ENCODE results near the gene ITGB7. TPM values are rescaled to one million over a fixed set of nuclear protein-coding genes. Genes with fewer than 3 reads are reported as not detected.

The ITGB7 gene
- total RNA-seq, 1 donor from 2014 or later: 137 TPM

- no peak for ATAC-seq (ENCODE audit: low read depth)
- Mint-ChIP-seq H3K4me3 (no peak overlapping the region), H3K27ac (no peak overlapping the region), H3K4me1 (peaks cover 17% of the 10 kb centered on the region), H3K36me3 (ENCODE audit: low read depth) (peaks cover 8% of the 10 kb centered on the region), H3K9me3 (no peaks in the 10 kb centered on the region), H3K27me3 (no peaks in the 10 kb centered on the region)
- ChIA-PET CTCF (interaction anchor here (1.2 kb wide), 1 partner anchor 11 kb away, joined by 3 read pairs; no protein-coding TSS in a partner anchor), POLR2A (interaction anchor here (0.7 kb wide), 1 partner anchor 20 kb away, joined by 4 read pairs; no protein-coding TSS in a partner anchor)
- intact Hi-C loops (cut with micrococcal nuclease): no loop called here
- no peak for DNase-seq
- no peak for TF ChIP-seq CTCF (IDR thresholded peaks at IDR 0.05)
These were observed 17.2 kb upstream of the ITGB7 start for GRCh38 chr12:53224061-53224896.

- TF ChIP-seq CTCF (IDR thresholded peaks at IDR 0.05): no peak
- H3K27me3 Mint-ChIP-seq: no peaks in the 10 kb centered on the region
- DNase-seq (no peak), ATAC-seq (ENCODE audit: low read depth) (no peak)
- CTCF ChIA-PET: no interaction called here
- H3K27ac Mint-ChIP-seq: peak overlapping the region; percentile 50
- H3K9me3 Mint-ChIP-seq: no peaks in the 10 kb centered on the region
- H3K4me3 Mint-ChIP-seq: no peak overlapping the region
- intact Hi-C loops (cut with micrococcal nuclease): no loop called here
- POLR2A ChIA-PET: interaction anchor here (0.6 kb wide), 1 partner anchor 1920 kb away, joined by 6 read pairs; no protein-coding TSS in a partner anchor
- H3K36me3 Mint-ChIP-seq (ENCODE audit: low read depth): peaks cover 8% of the 10 kb centered on the region
- peaks cover 22% of the 10 kb centered on the region for H3K4me1 Mint-ChIP-seq
These were observed 16.5 kb upstream of the ITGB7 start for GRCh38 chr12:53223389-53224060.

- no peaks in the 10 kb centered on the region for H3K27me3 Mint-ChIP-seq
- DNase-seq (no peak), ATAC-seq (ENCODE audit: low read depth) (no peak)
- ChIA-PET CTCF (no interaction called here), POLR2A (interaction anchor here (0.6 to 3.8 kb wide), 3 partner anchors 45 to 403 kb away, joined by 3 to 66 read pairs (median 4); partner anchors contain the start of genes AAAS, ATF7 and ESPL1)
- H3K4me1 Mint-ChIP-seq: peaks cover 29% of the 10 kb centered on the region
- no peaks in the 10 kb centered on the region for H3K9me3 Mint-ChIP-seq
- no peak for TF ChIP-seq CTCF (IDR thresholded peaks at IDR 0.05)
- H3K27ac Mint-ChIP-seq: no peak overlapping the region
- peaks cover 8% of the 10 kb centered on the region for H3K36me3 Mint-ChIP-seq (ENCODE audit: low read depth)
- intact Hi-C loops (cut with micrococcal nuclease): no loop called here
- peak overlapping the region; percentile 38 for H3K4me3 Mint-ChIP-seq
These were observed 15.8 kb upstream of the ITGB7 start for GRCh38 chr12:53222806-53223261.

GRCh38 chr12:53222170-53222721 lies 15.2 kb upstream of the ITGB7 start:
- intact Hi-C loops (cut with micrococcal nuclease): no loop called here

More at GRCh38 chr12:53222170-53222721, 15.2 kb upstream of the ITGB7 start:
- no peaks in the 10 kb centered on the region for H3K27me3 Mint-ChIP-seq
- no peak for TF ChIP-seq CTCF (IDR thresholded peaks at IDR 0.05)
- no peaks in the 10 kb centered on the region for H3K9me3 Mint-ChIP-seq
- H3K27ac Mint-ChIP-seq: peak overlapping the region; percentile 71
- ATAC-seq (ENCODE audit: low read depth) (no peak), DNase-seq (no peak)
- ChIA-PET POLR2A (interaction anchor here (0.6 to 3.8 kb wide), 3 partner anchors 45 to 404 kb away, joined by 3 to 66 read pairs (median 4); partner anchors contain the start of genes AAAS, ATF7 and ESPL1), CTCF (interaction anchor here (1.5 kb wide), 2 partner anchors 9 to 10 kb away, joined by 3 to 5 read pairs; no protein-coding TSS in a partner anchor)
- H3K36me3 Mint-ChIP-seq (ENCODE audit: low read depth): peaks cover 8% of the 10 kb centered on the region
- H3K4me1 Mint-ChIP-seq: peaks cover 34% of the 10 kb centered on the region
- peak overlapping the region; percentile 63 for H3K4me3 Mint-ChIP-seq
